Measurements from ENCODE around the gene LAGE3. TPM values are rescaled to one million over a fixed set of nuclear protein-coding genes. Genes with fewer than 3 reads are reported as not detected.
A peak's percentile ranks its signal among the peaks of the same experiment; 100 is the strongest.

The LAGE3 gene
- total and polyA plus RNA-seq, 2 donors (not counting 3 experiments of a cell fraction or from before 2014, with no cell fraction given): 14.3 to 31.9 TPM

DNA sequence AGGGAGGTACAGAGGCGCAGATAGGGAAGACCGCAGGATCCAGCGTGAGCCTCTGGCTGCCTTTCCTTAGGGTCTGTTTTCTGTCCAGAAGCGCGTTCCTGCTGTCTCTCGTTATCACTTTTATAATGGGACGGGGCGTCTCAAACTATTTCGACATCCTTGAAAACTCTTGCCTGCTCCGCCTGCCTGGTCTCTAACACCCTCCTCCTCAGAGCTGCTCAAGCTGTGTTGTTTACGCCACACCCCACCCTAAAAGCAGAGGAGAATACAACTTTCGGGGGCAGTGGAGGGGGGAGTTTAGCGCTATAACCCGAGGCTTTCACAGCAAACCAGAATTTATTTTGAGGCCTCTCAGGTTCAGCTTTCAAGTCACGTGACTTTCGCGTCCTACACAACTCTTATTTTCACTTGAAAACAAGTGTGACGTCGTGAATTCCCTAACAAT is 37.6 kb upstream of the LAGE3 start:
- dilution Hi-C loops (cut with MboI; ENCODE audit: extremely low pct_ligation_motif_present, low sequenced_read_pairs): no loop called here
- FAIRE-seq: peak; percentile 83
- H3K4me2 ChIP-seq (ENCODE audit: insufficient read depth, low read length): peak overlapping the region; percentile 33
- H3K27me3 ChIP-seq (ENCODE audit: control insufficient read depth in 2 of 2, insufficient read depth in 2 of 2, low read length in 2 of 2): no peaks in the 10 kb centered on the region
- peak overlapping the region; percentile 9 for H2AFZ ChIP-seq (ENCODE audit: low read depth, low read length)
- TF ChIP-seq FOS (IDR thresholded peaks at IDR 0.05; ENCODE audit: borderline replicate concordance, insufficient read depth, low read length): no peak
- no peaks in the 10 kb centered on the region for H3K9me3 ChIP-seq (replicated peaks; ENCODE audit: control insufficient read depth, insufficient read depth, low read length)
- H3K9me1 ChIP-seq (replicated peaks; ENCODE audit: control insufficient read depth, extremely low read depth, insufficient read depth, low read length): no peaks in the 10 kb centered on the region
- TSS peak; percentile 93 for BruUV-seq (replicated peaks)
- ChIA-PET CTCF (interaction anchor here (1.9 to 2.7 kb wide), 2 partner anchors 11 to 143 kb away, joined by 5 to 15 read pairs; no protein-coding TSS in a partner anchor), POLR2A (interaction anchor here (0.9 to 1.7 kb wide), 2 partner anchors 10 to 27 kb away, joined by 3 to 6 read pairs; no protein-coding TSS in a partner anchor)
- H3K4me1 ChIP-seq (ENCODE audit: control insufficient read depth, extremely low read depth, insufficient read depth, low read length): peaks cover 12% of the 10 kb centered on the region
- H3K4me3 ChIP-seq (replicated peaks in 1 of 3; ENCODE audit: insufficient read depth in 1 of 3, low read depth in 1 of 3, low read length in 3 of 3): peak overlapping the region in 2 of 3 experiments; percentile 15 to 16
- peak overlapping the region; percentile 30 for H3K9ac ChIP-seq (replicated peaks; ENCODE audit: extremely low read depth, insufficient read depth, low read length)
- peak overlapping the region; percentile 62 for H3K27ac ChIP-seq (ENCODE audit: insufficient read depth, low read depth, low read length)
- no peaks in the 10 kb centered on the region for H4K20me1 ChIP-seq (replicated peaks; ENCODE audit: control insufficient read depth, extremely low read depth, insufficient read depth, low read length)
- no peaks in the 10 kb centered on the region for H3K36me3 ChIP-seq (ENCODE audit: control insufficient read depth in 2 of 2, extremely low read depth in 1 of 2, insufficient read depth in 2 of 2, low read length in 2 of 2)
- intact Hi-C loops (cut with micrococcal nuclease): loop anchor here (1.0 to 5.0 kb wide), 3 partner anchors 26 to 89 kb away; partner anchors contain the start of genes ATP6AP1, LAGE3 and SLC10A3
- peaks cover 3% of the 10 kb centered on the region for H3K79me2 ChIP-seq (ENCODE audit: control insufficient read depth, insufficient read depth, low read length)
- peak; percentile 64 for DNase-seq (ENCODE audit: low read depth, low spot score)

DNA sequence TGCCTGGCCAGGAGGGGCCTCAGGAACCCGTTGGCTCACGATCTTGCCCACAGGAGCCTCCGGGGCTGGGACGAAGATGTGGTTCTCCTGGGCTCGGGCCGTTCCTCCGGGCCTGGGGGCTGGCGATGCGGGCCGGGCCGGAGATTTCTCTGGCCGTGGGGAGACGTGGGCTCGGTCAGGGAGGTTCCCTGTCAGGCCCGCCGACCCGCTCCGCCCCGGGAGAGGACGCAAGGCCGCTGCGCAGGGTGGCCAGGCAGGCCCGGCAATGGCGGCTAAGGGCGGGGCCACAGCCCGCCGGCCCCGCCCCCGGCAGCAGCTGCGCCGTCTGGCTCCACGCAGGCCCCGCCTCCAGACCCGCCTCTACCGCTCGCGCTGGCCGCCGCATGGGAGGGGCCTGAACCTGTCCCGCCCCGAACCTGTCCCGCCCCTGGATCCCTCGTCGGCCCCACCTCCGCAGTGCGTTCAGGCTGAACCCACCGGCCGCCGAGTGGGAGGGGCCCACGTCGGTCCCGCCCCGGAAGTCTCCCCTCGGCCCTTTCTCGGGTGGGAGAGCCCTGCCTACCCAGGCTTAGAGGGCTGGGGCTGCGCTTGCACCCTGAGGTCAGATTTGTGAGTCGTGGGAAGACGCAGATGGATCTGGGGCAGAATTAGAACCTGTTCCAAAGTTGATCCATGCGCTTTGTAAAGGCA is 37.0 kb upstream of the LAGE3 start, which contains the start of gene FAM3A:
Gene FAM3A (minus strand): TSS at position 267 of the 690 bp plus-strand sequence. CDS start 460 bp downstream, outside the sequence.
- ChIA-PET POLR2A (interaction anchor here (1.7 kb wide), 1 partner anchor 11 kb away, joined by 6 read pairs; no protein-coding TSS in a partner anchor), CTCF (interaction anchor here (1.9 to 2.7 kb wide), 2 partner anchors 11 to 143 kb away, joined by 5 to 15 read pairs; no protein-coding TSS in a partner anchor)
- H3K9ac ChIP-seq (replicated peaks; ENCODE audit: extremely low read depth, insufficient read depth, low read length): peak within 1 kb of the TSS; percentile 68
- TF ChIP-seq, protein P1, sequence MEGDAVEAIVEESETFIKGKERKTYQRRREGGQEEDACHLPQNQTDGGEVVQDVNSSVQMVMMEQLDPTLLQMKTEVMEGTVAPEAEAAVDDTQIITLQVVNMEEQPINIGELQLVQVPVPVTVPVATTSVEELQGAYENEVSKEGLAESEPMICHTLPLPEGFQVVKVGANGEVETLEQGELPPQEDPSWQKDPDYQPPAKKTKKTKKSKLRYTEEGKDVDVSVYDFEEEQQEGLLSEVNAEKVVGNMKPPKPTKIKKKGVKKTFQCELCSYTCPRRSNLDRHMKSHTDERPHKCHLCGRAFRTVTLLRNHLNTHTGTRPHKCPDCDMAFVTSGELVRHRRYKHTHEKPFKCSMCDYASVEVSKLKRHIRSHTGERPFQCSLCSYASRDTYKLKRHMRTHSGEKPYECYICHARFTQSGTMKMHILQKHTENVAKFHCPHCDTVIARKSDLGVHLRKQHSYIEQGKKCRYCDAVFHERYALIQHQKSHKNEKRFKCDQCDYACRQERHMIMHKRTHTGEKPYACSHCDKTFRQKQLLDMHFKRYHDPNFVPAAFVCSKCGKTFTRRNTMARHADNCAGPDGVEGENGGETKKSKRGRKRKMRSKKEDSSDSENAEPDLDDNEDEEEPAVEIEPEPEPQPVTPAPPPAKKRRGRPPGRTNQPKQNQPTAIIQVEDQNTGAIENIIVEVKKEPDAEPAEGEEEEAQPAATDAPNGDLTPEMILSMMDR (IDR thresholded peaks at IDR 0.05; ENCODE audit: extremely low read depth in 1 of 2, insufficient read depth in 1 of 2, low read depth in 1 of 2, low read length in 2 of 2): no peak
- TF ChIP-seq POLR2AphosphoS5 (IDR thresholded peaks at IDR 0.05; ENCODE audit: insufficient read depth, low read depth, low read length): peak; percentile 51
- TF ChIP-seq POLR2A (IDR thresholded peaks at IDR 0.05; ENCODE audit: low read depth, low read length): peak; percentile 71
- no peaks in the 10 kb centered on the region for H3K9me1 ChIP-seq (replicated peaks; ENCODE audit: control insufficient read depth, extremely low read depth, insufficient read depth, low read length)
- intact Hi-C loops (cut with micrococcal nuclease) (loop anchor here (1.0 to 5.0 kb wide), 3 partner anchors 26 to 89 kb away; partner anchors contain the start of genes ATP6AP1, LAGE3 and SLC10A3), dilution Hi-C loops (cut with MboI; ENCODE audit: extremely low pct_ligation_motif_present, low sequenced_read_pairs) (no loop called here)
- no peaks in the 10 kb centered on the region for H3K27me3 ChIP-seq (ENCODE audit: control insufficient read depth in 2 of 2, insufficient read depth in 2 of 2, low read length in 2 of 2)
- no TSS peak for BruUV-seq (replicated peaks)
- no peaks in the 10 kb centered on the region for H3K36me3 ChIP-seq (ENCODE audit: control insufficient read depth in 2 of 2, extremely low read depth in 1 of 2, insufficient read depth in 2 of 2, low read length in 2 of 2)
- peak within 1 kb of the TSS; percentile 59 to 74 (median 62) for H3K4me3 ChIP-seq (replicated peaks in 1 of 3; ENCODE audit: insufficient read depth in 1 of 3, low read depth in 1 of 3, low read length in 3 of 3)
- H3K9me3 ChIP-seq (replicated peaks; ENCODE audit: control insufficient read depth, insufficient read depth, low read length): no peaks in the 10 kb centered on the region
- H3K4me1 ChIP-seq (ENCODE audit: control insufficient read depth, extremely low read depth, insufficient read depth, low read length): peaks cover 12% of the 10 kb centered on the region
- H3K79me2 ChIP-seq (ENCODE audit: control insufficient read depth, insufficient read depth, low read length): peaks cover 3% of the 10 kb centered on the region
- H2AFZ ChIP-seq (ENCODE audit: low read depth, low read length): peak within 1 kb of the TSS; percentile 35
- peak; percentile 91 for FAIRE-seq
- H4K20me1 ChIP-seq (replicated peaks; ENCODE audit: control insufficient read depth, extremely low read depth, insufficient read depth, low read length): no peaks in the 10 kb centered on the region
- H3K4me2 ChIP-seq (ENCODE audit: insufficient read depth, low read length): peak within 1 kb of the TSS; percentile 67
- DNase-seq (ENCODE audit: low read depth, low spot score): peak; percentile 90
- peak within 1 kb of the TSS; percentile 62 for H3K27ac ChIP-seq (ENCODE audit: insufficient read depth, low read depth, low read length)

Data from endothelial cell of umbilical vein (primary cell).